ENCODE results near the gene PLXNC1. TPM values are rescaled to one million over a fixed set of nuclear protein-coding genes. Genes with fewer than 3 reads are reported as not detected.

Gene PLXNC1
- total RNA-seq, 2 donors from 2014 or later: 11.3 to 14.1 TPM

- Mint-ChIP-seq H3K27ac (no peak overlapping the region), H3K36me3 (ENCODE audit: insufficient read depth in 2 of 2) (no peaks in the 10 kb centered on the region), H3K27me3 (ENCODE audit: low read depth) (peaks cover 7% of the 10 kb centered on the region), H3K4me1 (ENCODE audit: low read depth) (peaks cover 17% of the 10 kb centered on the region), H3K9me3 (no peaks in the 10 kb centered on the region), H3K4me3 (no peak overlapping the region)
- no peak for ATAC-seq (replicated peaks in 1 of 2)
- DNase-seq: no peak
Observed at GRCh38 chr12:94114166-94114565, 34.2 kb upstream of the PLXNC1 start.

DNA sequence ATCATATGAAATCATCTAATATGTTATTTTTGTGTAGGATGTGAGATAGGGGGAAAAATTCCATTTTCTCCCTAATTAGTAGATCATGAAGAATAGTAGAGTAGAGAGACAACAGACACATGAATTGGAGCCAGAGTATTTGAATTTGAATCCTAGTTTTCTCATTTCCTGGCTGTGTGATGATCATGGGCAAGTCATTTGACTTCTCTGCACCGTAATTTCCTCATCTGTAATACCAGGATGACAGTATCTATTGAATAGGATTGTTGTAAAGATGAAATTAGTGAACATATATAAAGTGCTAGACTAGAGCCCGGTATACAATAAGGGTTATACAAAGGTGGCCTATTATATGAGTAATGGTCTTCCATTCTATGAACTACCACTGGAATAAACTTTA is 32.2 kb upstream of the PLXNC1 start:
- DNase-seq (no peak), ATAC-seq (replicated peaks in 1 of 2) (no peak)
- H3K4me3 Mint-ChIP-seq: no peak overlapping the region
- H3K4me1 Mint-ChIP-seq (ENCODE audit: low read depth): no peaks in the 10 kb centered on the region
- H3K9me3 Mint-ChIP-seq: no peaks in the 10 kb centered on the region
- no peak overlapping the region for H3K27ac Mint-ChIP-seq
- H3K36me3 Mint-ChIP-seq (ENCODE audit: insufficient read depth in 2 of 2): no peaks in the 10 kb centered on the region
- H3K27me3 Mint-ChIP-seq (ENCODE audit: low read depth): peaks cover 7% of the 10 kb centered on the region

GRCh38 chr12:94121886-94122285 is 26.5 kb upstream of the PLXNC1 start:
- Mint-ChIP-seq H3K9me3 (no peaks in the 10 kb centered on the region), H3K4me1 (ENCODE audit: low read depth) (peaks cover 43% of the 10 kb centered on the region), H3K4me3 (no peak overlapping the region), H3K36me3 (ENCODE audit: insufficient read depth in 2 of 2) (no peaks in the 10 kb centered on the region), H3K27me3 (ENCODE audit: low read depth) (no peaks in the 10 kb centered on the region), H3K27ac (no peak overlapping the region)
- DNase-seq: no peak
- ATAC-seq (replicated peaks in 1 of 2): no peak

DNA sequence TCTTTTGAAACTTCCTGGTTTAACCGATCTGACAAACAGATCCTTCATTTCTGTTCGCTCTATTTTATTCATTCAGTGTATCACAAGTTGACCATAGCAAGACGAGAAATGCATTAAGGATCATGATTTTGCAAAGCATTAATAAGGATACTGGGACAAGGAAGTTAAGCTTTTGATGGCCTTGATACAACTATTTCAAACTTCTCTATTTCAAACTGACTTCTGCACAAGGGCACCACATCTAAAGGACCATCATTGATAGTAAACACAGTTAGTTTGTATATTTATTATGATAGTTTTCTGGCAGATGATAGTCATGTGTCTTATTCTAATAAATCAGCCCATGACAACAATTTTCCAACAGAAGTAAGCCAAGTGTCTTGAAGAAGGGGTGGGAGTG is 25.8 kb upstream of the PLXNC1 start:
- H3K27ac Mint-ChIP-seq: no peak overlapping the region
- no peak for DNase-seq
- no peaks in the 10 kb centered on the region for H3K27me3 Mint-ChIP-seq (ENCODE audit: low read depth)
- H3K4me1 Mint-ChIP-seq (ENCODE audit: low read depth): peaks cover 43% of the 10 kb centered on the region
- ATAC-seq (replicated peaks in 1 of 2): no peak
- no peaks in the 10 kb centered on the region for H3K9me3 Mint-ChIP-seq
- no peaks in the 10 kb centered on the region for H3K36me3 Mint-ChIP-seq (ENCODE audit: insufficient read depth in 2 of 2)
- H3K4me3 Mint-ChIP-seq: no peak overlapping the region

GRCh38 chr12:94123127-94123526 is 25.2 kb upstream of the PLXNC1 start:
- no peaks in the 10 kb centered on the region for H3K27me3 Mint-ChIP-seq (ENCODE audit: low read depth)
- ATAC-seq (replicated peaks in 1 of 2) (no peak), DNase-seq (no peak)
- no peaks in the 10 kb centered on the region for H3K36me3 Mint-ChIP-seq (ENCODE audit: insufficient read depth in 2 of 2)
- peak overlapping the region; percentile 92 for H3K27ac Mint-ChIP-seq
- H3K4me1 Mint-ChIP-seq (ENCODE audit: low read depth): peaks cover 43% of the 10 kb centered on the region
- H3K9me3 Mint-ChIP-seq: no peaks in the 10 kb centered on the region
- no peak overlapping the region for H3K4me3 Mint-ChIP-seq

DNA sequence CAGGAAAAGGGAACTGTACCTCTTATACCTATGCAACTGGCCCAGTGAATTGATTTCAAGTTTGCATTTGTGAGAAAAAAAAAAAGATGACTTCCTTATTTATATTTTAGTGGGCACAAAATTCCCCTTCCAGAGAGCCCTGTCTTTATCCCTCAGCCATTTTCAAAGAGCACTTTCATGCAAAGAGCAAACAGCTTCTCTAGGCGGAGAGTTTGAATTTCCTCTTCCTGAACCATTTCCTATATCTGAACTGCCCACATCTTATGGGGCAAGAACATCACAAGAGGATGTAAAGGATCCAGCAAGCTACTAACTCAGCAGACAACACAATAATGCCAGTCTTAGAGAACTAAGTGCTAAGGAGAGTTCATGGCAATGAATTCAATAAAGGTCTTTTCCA is 22.3 kb upstream of the PLXNC1 start:
- no peak for ATAC-seq (replicated peaks in 1 of 2)
- no peak for DNase-seq
- peaks cover 43% of the 10 kb centered on the region for H3K4me1 Mint-ChIP-seq (ENCODE audit: low read depth)
- H3K36me3 Mint-ChIP-seq (ENCODE audit: insufficient read depth in 2 of 2): peaks cover 0 to 2% of the 10 kb centered on the region in 2 donors
- H3K27ac Mint-ChIP-seq: no peak overlapping the region
- H3K27me3 Mint-ChIP-seq (ENCODE audit: low read depth): no peaks in the 10 kb centered on the region
- H3K9me3 Mint-ChIP-seq: peaks cover 3% of the 10 kb centered on the region in 2 donors
- H3K4me3 Mint-ChIP-seq: no peak overlapping the region

DNA sequence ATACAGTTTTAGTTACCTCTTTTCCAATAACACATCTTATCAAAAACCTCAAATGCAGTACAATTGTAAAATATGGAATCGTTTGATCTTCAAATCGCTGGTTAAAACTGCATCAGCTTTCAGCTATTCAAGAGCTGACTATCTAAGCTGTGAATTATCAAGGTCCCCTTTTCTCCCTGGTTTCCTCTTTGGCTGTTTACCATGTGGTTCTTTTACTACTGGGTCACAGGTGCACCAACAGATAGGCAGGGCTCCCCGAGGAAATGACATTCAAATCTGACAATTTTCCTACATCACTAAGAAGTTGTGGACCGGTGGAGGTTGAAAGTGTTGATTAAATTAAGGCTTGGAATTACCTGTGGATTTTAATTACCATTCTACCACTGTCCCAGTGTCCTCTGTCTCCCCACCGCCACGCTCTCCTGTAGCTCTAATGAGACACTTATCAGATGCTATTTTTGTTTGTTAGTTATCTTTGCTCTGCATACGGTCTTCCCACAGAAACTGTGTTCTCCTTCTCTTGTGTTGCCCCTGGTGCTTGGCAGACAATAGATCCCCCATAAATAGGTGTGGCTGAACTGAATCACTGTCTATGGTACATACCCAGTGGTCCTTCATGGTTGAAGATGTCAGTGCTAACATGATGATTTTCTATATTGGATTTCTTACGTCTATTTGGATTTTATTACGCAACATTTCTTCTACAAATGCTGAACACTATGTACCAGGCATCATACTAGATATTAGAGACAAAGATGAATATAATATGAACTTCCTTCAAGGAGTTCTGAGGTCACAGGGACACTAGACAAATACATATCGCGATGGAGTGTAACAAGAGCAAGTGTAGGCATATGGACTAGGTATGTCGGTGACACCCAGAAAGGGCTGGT is 20.9 kb upstream of the PLXNC1 start:
- H3K4me1 Mint-ChIP-seq (ENCODE audit: low read depth): peaks cover 41% of the 10 kb centered on the region
- peaks cover 0 to 2% of the 10 kb centered on the region in 2 donors for H3K36me3 Mint-ChIP-seq (ENCODE audit: insufficient read depth in 2 of 2)
- ATAC-seq (replicated peaks in 1 of 2): no peak
- no peak overlapping the region for H3K4me3 Mint-ChIP-seq
- H3K27ac Mint-ChIP-seq: no peak overlapping the region
- peaks cover 3% of the 10 kb centered on the region in 2 donors for H3K9me3 Mint-ChIP-seq
- DNase-seq: no peak
- no peaks in the 10 kb centered on the region for H3K27me3 Mint-ChIP-seq (ENCODE audit: low read depth)

DNA sequence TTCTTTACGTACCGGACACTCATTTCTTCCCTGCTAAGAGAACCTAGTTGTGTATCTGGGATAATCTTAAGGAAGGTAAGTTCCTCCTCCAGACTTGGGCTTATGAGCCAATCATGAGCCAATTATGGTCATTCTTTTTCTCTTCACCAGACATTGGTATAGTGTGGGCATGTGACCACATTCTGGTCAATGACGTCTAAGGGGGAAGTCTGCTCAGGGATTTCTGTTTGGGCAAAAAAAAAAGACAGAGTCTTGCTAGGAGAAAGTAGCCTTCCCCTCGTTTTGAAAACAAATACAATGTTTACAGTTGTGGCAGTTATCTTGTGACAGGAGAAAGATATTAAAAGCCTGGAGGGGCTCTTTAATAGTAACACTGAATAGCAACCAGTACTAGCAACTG is 20.1 kb upstream of the PLXNC1 start:
- no peak overlapping the region for H3K27ac Mint-ChIP-seq
- H3K4me1 Mint-ChIP-seq (ENCODE audit: low read depth): peaks cover 33% of the 10 kb centered on the region
- no peaks in the 10 kb centered on the region for H3K27me3 Mint-ChIP-seq (ENCODE audit: low read depth)
- H3K36me3 Mint-ChIP-seq (ENCODE audit: insufficient read depth in 2 of 2): peaks cover 0 to 2% of the 10 kb centered on the region in 2 donors
- peaks cover 3% of the 10 kb centered on the region in 2 donors for H3K9me3 Mint-ChIP-seq
- ATAC-seq (replicated peaks in 1 of 2) (no peak), DNase-seq (no peak)
- no peak overlapping the region for H3K4me3 Mint-ChIP-seq

DNA sequence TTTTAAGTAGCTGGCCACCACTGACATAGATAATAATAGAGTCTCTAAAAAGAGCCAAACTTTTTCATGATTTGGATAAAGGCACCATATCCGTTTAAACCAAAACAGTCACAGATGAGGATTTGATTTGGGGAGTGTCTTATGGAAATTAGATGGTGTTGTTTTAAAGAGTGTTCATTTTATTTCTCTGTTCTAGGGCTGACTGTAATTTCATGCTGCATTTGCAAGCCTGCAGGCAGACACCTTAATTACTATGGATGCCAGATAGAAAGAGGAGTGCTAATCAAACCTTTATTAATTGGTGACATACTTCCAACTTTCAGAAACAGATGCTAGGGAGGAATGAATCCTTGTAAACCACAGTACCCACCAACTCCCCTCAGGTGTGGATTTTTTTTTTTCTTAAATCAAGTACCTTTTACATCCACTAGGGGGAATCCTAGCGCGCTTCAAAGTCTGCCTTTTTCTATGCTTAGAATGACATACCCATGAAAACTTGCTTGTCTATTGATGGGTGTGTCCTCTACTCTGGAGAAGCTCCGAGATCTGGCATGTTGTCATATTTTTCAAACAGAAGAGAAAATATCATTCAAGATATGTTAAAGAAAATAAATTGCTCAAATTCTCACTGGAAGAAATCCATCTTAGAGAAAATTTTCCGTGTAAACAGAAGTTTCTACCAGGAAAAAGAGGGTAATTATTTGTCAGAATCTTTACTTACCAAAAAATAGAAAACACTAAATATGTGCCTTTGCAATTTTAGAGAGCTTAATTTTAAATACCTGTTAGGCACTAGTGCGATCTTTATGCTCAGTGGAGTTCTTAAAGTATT is 14.2 kb upstream of the PLXNC1 start:
- ATAC-seq (replicated peaks in 1 of 2) (peak; percentile 71 to 72), DNase-seq (peak; percentile 23 to 39)
- Mint-ChIP-seq H3K4me3 (peak overlapping the region in 1 of 2 donors; percentile 23), H3K27me3 (ENCODE audit: low read depth) (no peaks in the 10 kb centered on the region), H3K27ac (no peak overlapping the region), H3K4me1 (ENCODE audit: low read depth) (no peaks in the 10 kb centered on the region), H3K36me3 (ENCODE audit: insufficient read depth in 2 of 2) (peaks cover 0 to 2% of the 10 kb centered on the region in 2 donors), H3K9me3 (peaks cover 3% of the 10 kb centered on the region in 2 donors)

- Mint-ChIP-seq H3K36me3 (ENCODE audit: insufficient read depth in 2 of 2) (no peaks in the 10 kb centered on the region), H3K27me3 (ENCODE audit: low read depth) (no peaks in the 10 kb centered on the region), H3K9me3 (no peaks in the 10 kb centered on the region), H3K27ac (no peak overlapping the region), H3K4me3 (no peak overlapping the region), H3K4me1 (ENCODE audit: low read depth) (no peaks in the 10 kb centered on the region)
- no peak for DNase-seq
- no peak for ATAC-seq (replicated peaks in 1 of 2)
Observed at GRCh38 chr12:94135896-94136295, 12.5 kb upstream of the PLXNC1 start.

DNA sequence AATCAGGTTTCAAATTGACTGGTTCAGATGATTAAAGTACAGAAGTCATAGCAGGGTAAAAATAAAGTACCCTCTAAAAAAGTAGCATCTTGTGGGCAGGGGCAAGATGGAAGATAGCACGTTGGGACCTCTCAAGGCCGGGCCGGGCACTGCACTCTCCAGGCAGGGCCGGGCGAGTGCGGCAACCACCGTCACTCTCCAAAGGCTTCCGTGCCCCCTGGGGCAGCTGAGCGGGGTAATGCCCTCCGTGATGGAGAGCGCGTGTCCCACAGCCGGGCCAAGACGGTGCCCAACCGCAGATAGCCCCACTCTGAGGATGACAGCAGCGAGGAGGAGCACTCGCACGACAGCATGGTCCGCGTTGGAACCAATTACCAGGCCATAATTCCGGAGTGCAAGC is 8.6 kb upstream of the PLXNC1 start:
- no peaks in the 10 kb centered on the region for H3K9me3 Mint-ChIP-seq
- ATAC-seq (replicated peaks in 1 of 2) (no peak), DNase-seq (no peak)
- H3K27ac Mint-ChIP-seq: no peak overlapping the region
- no peaks in the 10 kb centered on the region for H3K36me3 Mint-ChIP-seq (ENCODE audit: insufficient read depth in 2 of 2)
- H3K27me3 Mint-ChIP-seq (ENCODE audit: low read depth): peaks cover 16% of the 10 kb centered on the region
- H3K4me1 Mint-ChIP-seq (ENCODE audit: low read depth): peaks cover 13% of the 10 kb centered on the region
- no peak overlapping the region for H3K4me3 Mint-ChIP-seq

GRCh38 chr12:94140556-94140955 is 7.8 kb upstream of the PLXNC1 start:
- ATAC-seq (replicated peaks in 1 of 2): peak; percentile 76 to 83
- Mint-ChIP-seq H3K4me1 (ENCODE audit: low read depth) (peaks cover 13% of the 10 kb centered on the region), H3K27ac (no peak overlapping the region), H3K36me3 (ENCODE audit: insufficient read depth in 2 of 2) (no peaks in the 10 kb centered on the region), H3K27me3 (ENCODE audit: low read depth) (peaks cover 17% of the 10 kb centered on the region), H3K4me3 (no peak overlapping the region), H3K9me3 (no peaks in the 10 kb centered on the region)
- DNase-seq: peak; percentile 58 to 65

GRCh38 chr12:94141004-94141764 is 7.2 kb upstream of the PLXNC1 start:
- peak; percentile 9 to 11 for ATAC-seq (replicated peaks in 1 of 2)

More at GRCh38 chr12:94141004-94141764, 7.2 kb upstream of the PLXNC1 start:
- Mint-ChIP-seq H3K27ac (no peak overlapping the region), H3K27me3 (ENCODE audit: low read depth) (peaks cover 24% of the 10 kb centered on the region), H3K4me3 (no peak overlapping the region), H3K9me3 (no peaks in the 10 kb centered on the region), H3K4me1 (ENCODE audit: low read depth) (peaks cover 13% of the 10 kb centered on the region), H3K36me3 (ENCODE audit: insufficient read depth in 2 of 2) (no peaks in the 10 kb centered on the region)
- no peak for DNase-seq
